Kasumi-1 (cell line): Measurements from ENCODE around the gene C20orf202.
"Not testable (repeated sequence)": the region's sequence is repeated elsewhere in the genome, so short reads cannot be mapped to it uniquely, and the experiment has no call there.

Source experiments
- DNase-seq, 2 experiments: peaks; one replicate each; lab custom pipeline; 2025; lab: John Stamatoyannopoulos, UW

Gene C20orf202

DNA sequence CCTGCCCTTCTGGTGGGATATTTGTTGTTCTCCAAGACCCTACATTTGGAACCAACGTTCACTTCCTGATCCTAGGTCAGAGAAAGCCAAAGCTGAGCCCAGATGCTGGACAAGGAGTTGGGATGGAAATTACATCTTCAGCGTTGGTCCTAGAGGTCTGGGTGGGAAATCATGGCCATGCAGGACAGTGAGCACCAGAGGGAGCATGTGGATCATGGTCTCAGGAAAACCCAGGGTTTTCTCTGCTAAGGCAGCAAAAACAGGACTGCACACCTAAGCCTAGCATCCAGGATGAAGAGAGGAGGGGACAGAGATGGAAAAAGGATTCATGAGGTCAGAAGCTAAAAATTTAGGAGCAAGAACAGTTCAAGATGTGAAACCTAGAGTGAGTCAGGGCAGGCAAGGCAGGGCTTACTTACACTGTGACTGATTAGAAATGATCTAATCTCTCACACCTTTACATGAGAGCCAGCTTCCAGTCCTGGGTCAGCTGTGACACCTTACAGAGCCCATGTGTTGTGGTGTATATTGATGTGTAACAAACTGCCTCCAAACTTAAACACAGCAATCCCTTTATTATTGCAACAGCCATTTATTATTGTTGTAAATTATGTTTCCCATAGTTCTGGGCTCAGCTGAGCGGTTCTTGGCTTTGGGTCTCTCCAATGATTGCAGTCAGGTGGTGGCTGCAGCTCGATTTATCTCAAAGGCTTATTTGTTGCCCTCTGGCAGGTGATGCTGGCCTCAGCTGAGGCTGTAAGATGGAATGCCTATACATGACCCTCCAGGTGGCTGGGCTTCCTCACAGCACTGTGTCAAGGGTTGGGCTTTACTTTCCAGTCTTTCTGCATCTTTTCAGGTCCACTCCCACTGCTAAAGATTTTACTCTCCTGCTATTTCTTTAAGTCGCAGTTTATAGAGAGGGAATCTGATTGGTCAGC lies 6.5 kb downstream of the C20orf202 start:
- no peak for DNase-seq

DNA sequence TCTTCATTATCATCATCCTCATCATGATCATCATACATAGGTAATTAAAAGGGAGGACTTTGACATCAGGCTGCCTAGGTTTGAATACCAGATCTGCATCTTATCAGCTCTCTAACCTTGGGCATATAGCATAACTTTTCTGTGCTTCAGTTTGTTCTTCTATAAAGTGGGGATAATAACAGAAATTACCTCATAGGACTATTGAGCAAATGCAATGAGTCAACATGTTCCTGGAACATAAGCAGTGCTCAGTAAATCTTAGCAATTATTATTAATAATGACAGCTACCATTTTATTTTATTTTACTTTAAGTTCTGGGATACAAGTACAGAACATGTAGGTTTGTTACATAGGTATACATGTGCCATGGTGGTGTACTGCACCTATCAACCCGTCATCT lies 7.2 kb downstream of the C20orf202 start:
- DNase-seq: no peak

- DNase-seq: no peak
These were observed 8.8 kb downstream of the C20orf202 start for GRCh38 chr20:1212023-1212422.

DNA sequence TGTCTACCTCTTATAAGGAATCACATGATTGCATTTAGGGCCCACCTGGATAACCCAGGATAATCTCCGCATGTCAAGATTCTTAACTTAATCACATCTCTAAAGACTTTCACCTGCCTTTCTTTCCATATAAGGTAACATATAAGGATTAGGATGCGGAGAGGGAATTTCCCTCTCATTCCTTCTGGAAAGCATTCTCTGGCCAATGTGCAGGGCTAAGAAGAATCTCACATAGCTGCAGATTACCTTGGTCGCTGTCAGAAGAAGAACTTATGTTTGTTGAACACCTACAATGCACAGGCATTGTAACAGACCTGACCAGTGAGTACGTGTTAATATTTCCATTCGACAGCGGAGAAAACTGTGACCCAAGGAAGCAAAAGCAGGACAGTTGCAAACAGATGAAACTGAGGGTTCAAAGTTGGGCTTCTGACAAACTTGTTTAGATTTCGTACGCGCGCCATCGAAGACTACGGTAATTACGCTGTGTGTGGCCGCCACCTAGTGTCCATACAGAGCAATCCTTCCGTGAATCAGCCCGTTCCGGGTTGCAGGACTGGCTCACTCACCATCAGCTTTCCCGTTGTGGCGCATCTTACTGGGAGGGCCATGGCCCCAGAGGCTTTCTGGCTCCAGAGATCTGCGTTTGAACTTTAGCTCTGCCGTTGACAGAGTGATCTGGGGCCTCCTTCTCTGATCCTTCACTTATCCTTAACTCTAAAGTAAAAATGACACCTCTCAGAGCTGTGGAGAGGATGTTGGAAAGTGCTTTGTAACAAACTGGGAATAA lies 9.5 kb downstream of the C20orf202 start:
- peak; percentile 83 to 87 for DNase-seq

DNA sequence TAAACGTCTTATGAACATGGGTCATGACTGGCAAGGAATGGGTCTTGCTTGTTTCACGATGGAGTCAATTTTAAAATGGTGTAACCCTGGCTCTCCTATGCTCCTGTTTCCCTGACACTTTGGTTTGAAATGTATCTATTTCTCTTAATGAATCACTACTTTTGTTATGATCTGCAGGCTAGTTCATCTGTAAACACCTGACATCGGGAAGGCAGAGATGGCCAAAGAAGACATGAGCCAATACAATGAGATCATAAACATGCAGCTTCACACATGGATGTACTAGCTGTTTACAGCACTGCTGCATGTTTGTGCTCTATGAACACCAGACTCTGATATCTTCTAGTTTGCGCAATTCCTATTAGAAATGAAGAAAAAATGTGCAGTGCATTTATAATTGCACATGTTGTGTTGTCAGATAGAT lies 11.6 kb downstream of the C20orf202 start:
- no peak for DNase-seq

DNA sequence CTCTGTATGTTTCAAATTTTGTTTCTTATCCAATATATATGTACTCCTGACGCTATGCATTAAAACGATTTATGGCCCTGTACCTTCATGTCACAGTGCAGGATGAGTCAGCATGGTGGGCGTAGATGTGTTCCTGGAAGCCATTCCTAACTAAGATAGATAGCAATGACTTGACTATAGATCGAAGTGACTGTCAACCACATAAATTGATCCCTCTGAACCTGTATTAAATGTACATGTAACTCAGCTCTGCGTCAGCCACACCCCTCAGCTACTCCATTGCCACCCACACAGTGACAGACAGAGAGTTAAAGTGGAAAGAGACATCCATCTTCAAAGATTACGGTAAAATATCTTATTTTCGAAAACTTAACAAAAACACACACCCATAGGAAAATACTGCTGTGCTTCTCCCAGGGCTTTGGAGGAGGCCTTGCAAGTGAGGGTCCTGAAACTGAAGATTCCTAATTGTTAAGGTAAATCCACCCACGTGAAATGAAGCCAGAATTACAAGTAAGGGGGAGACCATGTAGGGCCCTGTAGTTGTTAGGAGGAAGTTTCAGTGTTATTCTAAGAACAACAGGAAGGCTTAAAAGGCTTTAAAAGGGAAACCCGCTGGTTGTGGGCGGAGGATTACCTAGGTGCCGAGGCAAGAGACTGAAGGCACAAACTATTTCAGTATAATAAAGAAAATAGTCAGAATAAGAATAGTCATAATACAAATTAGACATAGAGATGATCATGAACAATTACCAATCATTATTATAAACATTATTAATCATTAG lies 12.3 kb downstream of the C20orf202 start:
- DNase-seq: no peak

GRCh38 chr20:1216527-1217427 lies 13.5 kb downstream of the C20orf202 start:
- DNase-seq: not testable (repeated sequence)

DNA sequence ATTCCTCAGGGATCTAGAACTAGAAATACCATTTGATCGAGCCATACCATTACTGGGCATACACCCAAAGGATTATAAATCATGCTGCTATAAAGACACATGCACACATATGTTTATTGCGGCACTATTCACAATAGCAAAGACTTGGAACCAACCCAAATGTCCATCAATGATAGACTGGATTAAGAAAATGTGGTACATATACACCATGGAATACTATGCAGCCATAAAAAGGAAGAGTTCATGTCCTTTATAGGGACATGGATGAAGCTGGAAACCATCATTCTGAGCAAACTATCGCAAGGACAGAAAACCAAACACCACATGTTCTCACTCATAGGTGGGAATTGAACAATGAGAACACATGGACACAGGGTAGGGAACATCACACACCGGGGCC lies 19.5 kb downstream of the C20orf202 start:
- DNase-seq: not testable (repeated sequence)

DNA sequence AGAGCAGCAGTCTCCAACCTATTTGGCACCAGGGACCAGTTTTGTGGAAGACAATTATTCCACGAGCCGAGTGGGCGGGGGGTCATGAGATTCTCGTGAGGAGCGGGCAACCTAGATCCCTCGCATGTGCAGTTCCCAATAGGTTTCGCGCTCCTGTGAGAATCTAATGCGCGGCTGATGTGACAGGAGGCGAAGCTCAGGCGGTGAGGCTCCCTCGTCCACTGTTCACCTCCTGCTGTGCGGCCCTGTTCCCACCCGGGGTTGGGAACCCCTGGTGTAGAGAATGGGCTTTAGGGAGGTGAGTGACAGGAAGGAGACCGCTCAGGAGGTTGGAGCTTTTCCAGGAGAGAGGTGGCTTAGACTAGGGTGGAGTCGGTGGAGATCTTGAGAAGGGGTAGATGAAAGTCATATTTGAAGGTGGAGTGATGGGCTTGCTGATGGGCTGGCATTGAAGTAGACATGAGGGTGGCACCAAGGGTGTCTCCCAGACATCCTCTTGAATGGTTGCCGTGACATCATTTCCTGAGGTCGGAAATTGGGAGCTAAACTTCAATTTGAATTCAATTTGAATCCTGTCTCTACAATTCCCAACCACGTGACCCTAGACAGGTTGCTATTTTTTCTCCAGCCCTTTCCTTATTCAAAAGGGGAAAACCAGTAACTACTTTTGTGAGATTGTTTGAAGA lies 21.1 kb downstream of the C20orf202 start:
- DNase-seq: no peak

GRCh38 chr20:1225263-1225782 lies 22.1 kb downstream of the C20orf202 start:
- no peak for DNase-seq

- DNase-seq: no peak
These were observed 22.8 kb downstream of the C20orf202 start, which contains the start of gene RAD21L1 for GRCh38 chr20:1225783-1226654. RAD21L1 (plus strand) TSS chr20:1226044; CDS start chr20:1228454, 2,410 bp downstream.

DNA sequence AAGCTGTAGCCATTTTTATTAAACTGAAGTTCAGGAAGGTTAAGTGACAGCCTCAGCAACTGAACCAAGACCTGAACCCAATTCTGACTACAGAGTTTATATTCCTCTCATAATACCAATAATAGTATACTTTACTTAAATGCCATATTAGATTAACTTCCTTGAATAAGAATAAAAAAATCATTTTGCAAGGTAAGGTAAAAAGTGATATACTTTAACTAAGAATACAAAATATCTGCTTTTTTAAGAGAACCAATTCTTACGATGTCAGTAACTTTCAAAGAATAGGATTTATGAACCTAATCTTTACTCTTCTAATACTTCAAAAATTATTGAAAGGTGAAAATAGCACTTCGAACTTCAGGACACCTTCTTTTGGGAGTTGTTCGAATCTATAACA lies 26.3 kb downstream of the C20orf202 start:
- DNase-seq: no peak

GRCh38 chr20:1232286-1233111 lies 29.2 kb downstream of the C20orf202 start:
- no peak for DNase-seq

GRCh38 chr20:1240549-1240948 lies 37.3 kb downstream of the C20orf202 start:
- no peak for DNase-seq

- DNase-seq: no peak
These were observed 38.2 kb downstream of the C20orf202 start for GRCh38 chr20:1241456-1241855.

DNA sequence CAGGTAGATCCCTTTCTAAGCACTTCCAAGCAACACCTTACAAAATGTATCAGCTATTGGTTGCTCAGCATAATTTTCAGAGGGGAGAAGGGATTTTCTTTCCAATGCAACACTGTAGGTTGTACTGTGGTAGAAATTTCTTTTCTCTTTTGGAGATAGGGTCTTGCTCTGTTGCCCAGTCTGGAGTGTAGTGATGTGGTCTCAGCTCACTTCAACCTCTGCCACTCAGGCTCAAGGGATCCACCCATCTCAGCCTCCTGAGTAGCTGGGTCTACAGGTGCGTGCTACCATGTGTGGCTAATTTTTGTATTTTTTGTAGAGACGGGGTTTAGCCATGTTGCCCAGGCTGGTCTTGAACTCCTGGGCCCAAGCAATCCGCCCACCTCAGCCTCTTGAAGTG lies 38.8 kb downstream of the C20orf202 start:
- no peak for DNase-seq

DNA sequence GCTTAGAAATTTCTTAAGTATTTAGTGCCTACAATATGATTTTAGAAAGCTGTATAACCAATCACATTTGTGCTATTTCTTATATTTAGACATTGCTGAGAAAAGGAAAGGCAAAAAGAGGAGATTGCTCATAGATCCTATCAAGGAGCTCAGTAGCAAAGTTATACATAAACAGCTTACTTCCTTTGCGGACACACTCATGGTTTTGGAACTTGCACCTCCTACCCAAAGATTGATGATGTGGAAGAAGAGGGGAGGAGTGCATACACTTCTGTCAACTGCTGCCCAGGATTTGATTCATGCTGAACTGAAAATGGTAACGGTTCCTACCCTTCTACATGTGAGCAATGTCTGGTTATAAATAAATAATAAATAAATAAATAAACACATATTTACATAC lies 39.3 kb downstream of the C20orf202 start:
- no peak for DNase-seq

GRCh38 chr20:1245578-1245977 lies 42.3 kb downstream of the C20orf202 start:
- no peak for DNase-seq
